Endothelial cell of umbilical vein (primary cell): ENCODE measurements around the gene NMT2. TPM values are rescaled to one million over a fixed set of nuclear protein-coding genes. Genes with fewer than 3 reads are reported as not detected.

Experiments used
- BruUV-seq: library from RNA; stranded (reverse); fragments of 400-500 nt; replicated peaks from 2 replicates; lab custom pipeline; 2021; lab: Mats Ljungman, UMichigan
- CTCF ChIA-PET: fragments of 300-600, 350-600 bp; sonication (Branson Sonifier 250); formaldehyde crosslinking; loops from one replicate; lab custom pipeline; 2021; ENCODE audit warnings: antibody characterized with exemption, inconsistent platforms; lab: Charles Lee
- POLR2A ChIA-PET: fragments of 300-600, 350-600 bp; sonication (Branson Sonifier 250); formaldehyde crosslinking; loops from one replicate; lab custom pipeline; 2021; ENCODE audit warnings: antibody characterized with exemption, inconsistent platforms; lab: Charles Lee
- DNase-seq: peaks from one replicate; pipeline ENCODE4 v3.0.0-alpha.2; 2011; ENCODE audit warnings: low read depth, low spot score
- FAIRE-seq: peaks from 2 replicates; lab custom pipeline; 2011; peaks lifted over from hg19 to GRCh38; lab: Jason Lieb, UNC
- H2AFZ ChIP-seq: 2 replicates; pipeline ENCODE4 v1.6.0; 2012; ENCODE audit warnings: low read depth, low read length, control low read depth, inconsistent platforms
- H3K27ac ChIP-seq: 2 replicates; pipeline ENCODE4 v1.5.1; 2011; ENCODE audit warnings: low read depth, mild to moderate bottlenecking, control low read depth, low read length, moderate library complexity; ENCODE audit not compliant: insufficient read depth
- H3K27me3 ChIP-seq, 2 experiments: 2 replicates each; pipeline versions ENCODE4 v1.6.0 to v1.6.1; 2011; ENCODE audit warnings: low read length in 2 of 2, mixed read lengths in 1 of 2; ENCODE audit not compliant: control insufficient read depth in 2 of 2, insufficient read depth in 2 of 2
- H3K36me3 ChIP-seq, 2 experiments: 2 replicates in 1 of 2; 3 replicates in 1 of 2; pipeline ENCODE4 v1.5.1; 2011; ENCODE audit warnings: low read length in 2 of 2, mild to moderate bottlenecking in 1 of 2, moderate library complexity in 1 of 2; ENCODE audit not compliant: control insufficient read depth in 2 of 2, insufficient read depth in 2 of 2; ENCODE audit errors: extremely low read depth in 1 of 2
- H3K4me1 ChIP-seq: 3 replicates; pipeline ENCODE4 v1.5.1; 2011; ENCODE audit warnings: mild to moderate bottlenecking, low read length; ENCODE audit not compliant: control insufficient read depth, insufficient read depth; ENCODE audit errors: extremely low read depth
- H3K4me2 ChIP-seq: 2 replicates; pipeline ENCODE4 v1.6.1; 2011; ENCODE audit warnings: low read length, control low read depth, mixed read lengths; ENCODE audit not compliant: insufficient read depth
- H3K4me3 ChIP-seq, 3 experiments: fragments of 200-600 bp in 1 of 3; sonication (generic), shearing (Covaris generic) in 1 of 3; replicated peaks in 1 of 3; 2 replicates each; pipeline ENCODE4 v1.5.1; 2011 to 2016; ENCODE audit warnings: control low read depth in 3 of 3, low read length in 3 of 3, mild to moderate bottlenecking in 2 of 3, inconsistent platforms in 1 of 3, low read depth in 1 of 3, moderate library complexity in 1 of 3; ENCODE audit not compliant: insufficient read depth in 1 of 3
- H3K79me2 ChIP-seq: 2 replicates; pipeline ENCODE4 v1.6.0; 2012; ENCODE audit warnings: low read length, inconsistent platforms; ENCODE audit not compliant: control insufficient read depth, insufficient read depth
- H3K9ac ChIP-seq: replicated peaks from 2 replicates; pipeline ENCODE3; 2011; ENCODE audit warnings: low read length, control low read depth; ENCODE audit not compliant: insufficient read depth; ENCODE audit errors: extremely low read depth
- H3K9me1 ChIP-seq: replicated peaks from 3 replicates; pipeline ENCODE4 v1.6.0; 2011; ENCODE audit warnings: mild to moderate bottlenecking, low read length; ENCODE audit not compliant: control insufficient read depth, insufficient read depth; ENCODE audit errors: extremely low read depth
- H3K9me3 ChIP-seq: replicated peaks from 2 replicates; pipeline ENCODE4 v1.5.1; 2012; ENCODE audit warnings: low read length, inconsistent platforms; ENCODE audit not compliant: control insufficient read depth, insufficient read depth
- H4K20me1 ChIP-seq: replicated peaks from 2 replicates; pipeline ENCODE3; 2011; ENCODE audit warnings: mild to moderate bottlenecking, low read length; ENCODE audit not compliant: control insufficient read depth, insufficient read depth; ENCODE audit errors: extremely low read depth
- CTCF ChIP-seq, 2 donors: IDR thresholded peaks; 1 replicate in 1 of 2; 2 replicates in 1 of 2; pipeline ENCODE4 v1.5.1; 2011; ENCODE audit warnings: low read length in 2 of 2, mild to moderate bottlenecking in 2 of 2, moderate library complexity in 2 of 2, control low read depth in 1 of 2, inconsistent platforms in 1 of 2, low read depth in 1 of 2; ENCODE audit not compliant: insufficient read depth in 1 of 2; ENCODE audit errors: extremely low read depth in 1 of 2
- EZH2 ChIP-seq: IDR thresholded peaks from 2 replicates; pipeline ENCODE4 v1.6.1; 2012; ENCODE audit warnings: borderline replicate concordance, low read depth, mild to moderate bottlenecking, moderate library complexity, low read length, inconsistent platforms; ENCODE audit not compliant: severe bottlenecking
- GATA2 ChIP-seq: IDR thresholded peaks from 2 replicates; pipeline ENCODE4 v1.7.0; 2011; ENCODE audit warnings: low read depth, mild to moderate bottlenecking, moderate library complexity, mixed read lengths, low read length; ENCODE audit not compliant: insufficient read length, insufficient read depth
- JUN ChIP-seq: IDR thresholded peaks from 2 replicates; pipeline ENCODE4 v1.6.1; 2011; ENCODE audit warnings: borderline replicate concordance, low read depth; ENCODE audit not compliant: insufficient read length, insufficient read depth
- MAX ChIP-seq: IDR thresholded peaks from 2 replicates; pipeline ENCODE4 v1.6.1; 2011; ENCODE audit not compliant: insufficient read depth, insufficient read length
- POLR2A ChIP-seq: IDR thresholded peaks from 2 replicates; pipeline ENCODE4 v1.6.1; 2012; ENCODE audit warnings: low read depth, mild to moderate bottlenecking, control low read depth, low read length
- dilution Hi-C: fragments of 300-500 bp; cut with MboI; formaldehyde crosslinking; loops from one replicate; pipeline ENCODE4 v1.15.0; 2019; ENCODE audit warnings: low sequenced_read_pairs; ENCODE audit not compliant: extremely low pct_ligation_motif_present
- intact Hi-C: fragments of 100-400 bp; cut with micrococcal nuclease; formaldehyde crosslinking; loops from one replicate; pipeline ENCODE4 v1.10.0; 2022
- polyA plus RNA-seq, 4 experiments: library from polyadenylated mRNA; depleted of rRNA in 3 of 4; stranded (reverse) in 3 of 4; unstranded in 1 of 4; fragments of >200 nt; gene quantifications; 2 replicates each; pipeline versions ENCODE4 v1.2.1 to v1.2.3, GENCODE V29; 2011 to 2012; ENCODE audit warnings: missing spikeins in 1 of 4
- total RNA-seq: library from RNA; stranded (reverse); gene quantifications from 2 replicates; pipeline ENCODE4 v1.2.3, GENCODE V29; 2021

The NMT2 gene
- total and polyA plus RNA-seq, 2 donors (not counting 3 experiments of a cell fraction or from before 2014, with no cell fraction given): 39.0 to 109 TPM

GRCh38 chr10:15084502-15084922, 84.0 kb downstream of the NMT2 start:
- Histone ChIP-seq H3K79me2 (no peaks in the 10 kb centered on the region), H3K27ac (peak overlapping the region; percentile 22), H4K20me1 (no peaks in the 10 kb centered on the region), H3K9me3 (no peaks in the 10 kb centered on the region), H3K36me3 (no peaks in the 10 kb centered on the region), H3K4me3 (peak overlapping the region; percentile 14 to 57 (median 29)), H3K9ac (peak overlapping the region; percentile 22), H2AFZ (peak overlapping the region; percentile 66), H3K4me2 (peak overlapping the region; percentile 71), H3K9me1 (no peaks in the 10 kb centered on the region), H3K4me1 (peaks cover 12% of the 10 kb centered on the region), H3K27me3 (no peaks in the 10 kb centered on the region)
- ChIA-PET POLR2A (no interaction called here), CTCF (interaction anchor here (1.3 to 4.1 kb wide), 3 partner anchors 10 to 286 kb away, joined by 3 to 10 read pairs (median 3); partner anchors contain the start of genes DCLRE1C and FAM171A1)
- dilution Hi-C loops (no loop called here), intact Hi-C loops (loop anchor here (1.0 to 10.0 kb wide), 3 partner anchors 125 to 590 kb away; partner anchors contain the start of genes MEIG1 and SUV39H2)
- FAIRE-seq (peak; percentile 95), DNase-seq (peak; percentile 96)
- TF ChIP-seq JUN: no peak
- no peak for TF ChIP-seq MAX
- TF ChIP-seq EZH2: peak; percentile 50
- TF ChIP-seq POLR2A: peak; percentile 54
- no TSS peak for BruUV-seq

- dilution Hi-C loops: no loop called here
- BruUV-seq: TSS peak; percentile 37
- peak overlapping the region; percentile 22 for H3K27ac ChIP-seq
- ChIA-PET POLR2A (interaction anchor here (0.5 kb wide), 1 partner anchor 1680 kb away, joined by 3 read pairs; no protein-coding TSS in a partner anchor), CTCF (interaction anchor here (1.0 to 4.1 kb wide), 4 partner anchors 11 to 287 kb away, joined by 3 to 10 read pairs (median 3); partner anchors contain the start of genes DCLRE1C and FAM171A1)
- no peak for DNase-seq
- H3K79me2 ChIP-seq: no peaks in the 10 kb centered on the region
- no peaks in the 10 kb centered on the region for H3K9me1 ChIP-seq
- peak overlapping the region; percentile 22 for H3K9ac ChIP-seq
- TF ChIP-seq MAX: no peak
- TF ChIP-seq EZH2: no peak
- peak in 1 of 2 donors; percentile 3 for TF ChIP-seq CTCF (IDR thresholded peaks at IDR 0.05; ENCODE audit: extremely low read depth in 1 of 2, insufficient read depth in 1 of 2, low read depth in 1 of 2, low read length in 2 of 2)
- no peak for TF ChIP-seq GATA2
- peak overlapping the region; percentile 14 to 57 (median 29) for H3K4me3 ChIP-seq
- intact Hi-C loops: loop anchor here (1.0 to 10.0 kb wide), 3 partner anchors 125 to 589 kb away; partner anchors contain the start of genes MEIG1 and SUV39H2
- H2AFZ ChIP-seq: peak overlapping the region; percentile 66
- no peaks in the 10 kb centered on the region for H3K36me3 ChIP-seq
- H3K27me3 ChIP-seq: no peaks in the 10 kb centered on the region
- no peak for FAIRE-seq
- H3K4me1 ChIP-seq: peaks cover 12% of the 10 kb centered on the region
- no peaks in the 10 kb centered on the region for H4K20me1 ChIP-seq
- H3K9me3 ChIP-seq: no peaks in the 10 kb centered on the region
- H3K4me2 ChIP-seq: peak overlapping the region; percentile 71
Measured at GRCh38 chr10:15083674-15084501, 84.6 kb downstream of the NMT2 start.
